ENCODE measurements around the gene IMPDH2.

The IMPDH2 gene

DNA sequence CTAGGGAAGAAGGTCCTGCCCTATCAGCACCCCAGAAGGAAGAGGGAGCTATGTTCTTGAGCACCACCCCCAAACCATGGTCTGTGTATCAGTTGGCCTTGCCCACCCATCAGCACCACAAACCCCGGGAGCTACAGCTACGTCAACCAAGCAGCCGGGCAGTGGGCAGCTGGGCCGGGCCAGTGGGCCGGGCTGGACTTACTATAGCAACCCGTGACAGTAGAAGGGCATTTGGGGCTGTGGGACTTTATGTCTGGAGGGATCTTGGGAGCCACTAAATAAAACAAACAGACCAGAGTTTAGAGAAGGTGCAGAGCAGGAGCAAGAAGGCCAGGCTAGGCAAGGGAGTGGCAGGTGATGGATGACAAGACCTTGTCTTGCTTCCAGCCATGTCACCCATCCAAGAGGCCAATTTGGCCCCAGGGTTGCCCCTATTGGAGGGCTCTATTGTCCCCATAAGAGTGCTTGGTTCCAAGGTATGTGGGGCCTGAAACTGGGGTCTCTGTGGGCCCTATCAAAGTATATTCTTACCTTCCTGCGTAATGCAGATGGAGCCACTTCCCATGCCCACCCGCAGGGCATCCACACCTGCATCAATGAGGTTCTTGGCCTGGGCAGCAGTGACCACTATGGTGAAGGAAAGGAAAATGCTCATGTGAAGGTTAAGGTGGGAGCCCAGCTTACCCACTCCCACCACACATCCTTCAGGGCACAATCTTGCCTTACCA lies 3.2 kb downstream of the IMPDH2 start:
- TF ChIP-seq GATA3 (IDR thresholded peaks at IDR 0.05; ENCODE audit: low read depth, low read length) (no peak), GATA2 (IDR thresholded peaks at IDR 0.05; ENCODE audit: low read depth, low read length) (no peak)

- no peak for TF ChIP-seq GATA2 (IDR thresholded peaks at IDR 0.05; ENCODE audit: low read depth, low read length)
Observed at GRCh38 chr3:49025005-49025792, 4.0 kb downstream of the IMPDH2 start.

GRCh38 chr3:49024449-49024848 lies 4.7 kb downstream of the IMPDH2 start:
- TF ChIP-seq GATA3 (IDR thresholded peaks at IDR 0.05; ENCODE audit: low read depth, low read length) (no peak), GATA2 (IDR thresholded peaks at IDR 0.05; ENCODE audit: low read depth, low read length) (no peak)

GRCh38 chr3:49023775-49024174 lies 5.4 kb downstream of the IMPDH2 start:
- TF ChIP-seq GATA3 (IDR thresholded peaks at IDR 0.05; ENCODE audit: low read depth, low read length), result no peak
- TF ChIP-seq GATA2 (IDR thresholded peaks at IDR 0.05; ENCODE audit: low read depth, low read length), result no peak

GRCh38 chr3:49022688-49023171 lies 6.5 kb downstream of the IMPDH2 start:
- no peak for TF ChIP-seq GATA3 (IDR thresholded peaks at IDR 0.05; ENCODE audit: low read depth, low read length)
- no peak for TF ChIP-seq GATA2 (IDR thresholded peaks at IDR 0.05; ENCODE audit: low read depth, low read length)

DNA sequence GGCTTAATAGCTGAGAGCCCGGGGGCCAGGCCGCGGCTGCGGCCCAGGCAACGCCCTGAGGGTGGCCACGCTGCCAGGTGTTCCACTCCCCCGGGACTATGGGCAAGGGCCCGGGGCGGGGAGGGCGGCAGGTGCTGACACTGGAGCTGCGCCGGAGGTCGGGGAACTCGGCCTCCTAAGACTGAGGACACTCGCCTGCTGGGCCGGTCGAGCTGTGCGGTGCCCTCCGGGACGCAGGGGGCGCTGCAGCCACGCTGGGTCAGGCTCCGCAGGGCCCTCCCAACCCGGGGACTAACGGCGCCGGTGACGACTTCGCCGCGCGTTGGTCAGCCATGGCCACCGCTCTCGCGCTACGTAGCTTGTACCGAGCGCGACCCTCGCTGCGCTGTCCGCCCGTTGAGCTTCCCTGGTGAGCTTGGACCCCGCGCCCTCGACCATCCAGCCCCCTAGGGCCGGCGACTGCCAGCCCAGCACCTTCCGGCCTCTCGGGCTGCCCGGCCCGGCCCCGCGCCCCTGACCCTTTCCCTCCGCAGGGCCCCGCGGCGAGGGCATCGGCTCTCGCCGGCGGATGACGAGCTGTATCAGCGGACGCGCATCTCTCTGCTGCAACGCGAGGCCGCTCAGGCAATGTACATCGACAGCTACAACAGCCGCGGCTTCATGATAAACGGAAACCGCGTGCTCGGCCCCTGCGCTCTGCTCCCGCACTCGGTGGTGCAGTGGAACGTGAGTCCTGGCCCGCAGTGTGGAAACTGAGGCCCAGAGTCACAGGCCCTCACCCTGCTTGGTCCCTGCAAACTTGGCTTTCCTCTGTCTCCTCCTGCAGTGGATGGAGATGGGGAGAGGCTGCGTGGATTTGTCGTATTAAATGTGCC lies 7.1 kb downstream of the IMPDH2 start, which contains the start of gene NDUFAF3:
Gene NDUFAF3 (plus strand): TSS at position 309 of the 875 bp plus-strand sequence. CDS start 24 bp downstream, at position 333.
- TF ChIP-seq GATA2 (IDR thresholded peaks at IDR 0.05; ENCODE audit: low read depth, low read length), result no peak
- TF ChIP-seq GATA3 (IDR thresholded peaks at IDR 0.05; ENCODE audit: low read depth, low read length), result no peak

DNA sequence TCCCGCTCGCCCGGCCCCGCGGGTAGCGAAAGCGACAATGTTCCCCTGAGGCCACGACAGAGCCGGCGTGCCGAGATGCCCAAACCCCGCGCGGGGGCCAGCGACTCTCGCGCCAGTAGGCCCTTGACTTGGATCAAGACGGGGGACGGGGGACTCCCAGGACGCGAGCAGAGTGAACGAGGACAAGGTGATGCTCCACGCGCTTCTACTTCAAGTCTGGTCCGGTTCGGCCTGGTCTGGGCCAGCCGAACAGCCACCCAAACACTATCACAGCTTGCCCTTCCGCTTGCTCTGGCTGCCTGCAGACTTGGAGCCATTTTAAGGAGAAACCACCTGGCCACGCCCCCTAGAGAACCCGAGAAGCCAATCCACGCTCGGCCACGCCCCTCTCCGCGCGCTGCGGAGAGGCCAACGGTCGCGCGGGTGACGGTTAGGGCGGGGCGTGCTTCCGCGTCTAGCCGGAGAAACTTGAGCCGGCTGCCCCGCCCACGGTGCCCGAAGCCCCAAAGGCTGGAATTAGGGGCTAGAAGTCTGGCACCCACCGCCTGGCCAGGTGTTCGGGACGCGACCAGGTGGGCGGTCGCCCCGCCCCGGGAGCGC lies 7.9 kb downstream of the IMPDH2 start:
- TF ChIP-seq GATA3 (IDR thresholded peaks at IDR 0.05; ENCODE audit: low read depth, low read length), result no peak
- no peak for TF ChIP-seq GATA2 (IDR thresholded peaks at IDR 0.05; ENCODE audit: low read depth, low read length)

GRCh38 chr3:49020330-49021212 lies 8.6 kb downstream of the IMPDH2 start:
- no peak for TF ChIP-seq GATA2 (IDR thresholded peaks at IDR 0.05; ENCODE audit: low read depth, low read length)
- no peak for TF ChIP-seq GATA3 (IDR thresholded peaks at IDR 0.05; ENCODE audit: low read depth, low read length)

GRCh38 chr3:49019941-49020329 lies 9.3 kb downstream of the IMPDH2 start:
- TF ChIP-seq GATA3 (IDR thresholded peaks at IDR 0.05; ENCODE audit: low read depth, low read length) (no peak), GATA2 (IDR thresholded peaks at IDR 0.05; ENCODE audit: low read depth, low read length) (no peak)

- no peak for TF ChIP-seq GATA2 (IDR thresholded peaks at IDR 0.05; ENCODE audit: low read depth, low read length)
- no peak for TF ChIP-seq GATA3 (IDR thresholded peaks at IDR 0.05; ENCODE audit: low read depth, low read length)
Observed at GRCh38 chr3:49018707-49019006, 10.5 kb downstream of the IMPDH2 start.

DNA sequence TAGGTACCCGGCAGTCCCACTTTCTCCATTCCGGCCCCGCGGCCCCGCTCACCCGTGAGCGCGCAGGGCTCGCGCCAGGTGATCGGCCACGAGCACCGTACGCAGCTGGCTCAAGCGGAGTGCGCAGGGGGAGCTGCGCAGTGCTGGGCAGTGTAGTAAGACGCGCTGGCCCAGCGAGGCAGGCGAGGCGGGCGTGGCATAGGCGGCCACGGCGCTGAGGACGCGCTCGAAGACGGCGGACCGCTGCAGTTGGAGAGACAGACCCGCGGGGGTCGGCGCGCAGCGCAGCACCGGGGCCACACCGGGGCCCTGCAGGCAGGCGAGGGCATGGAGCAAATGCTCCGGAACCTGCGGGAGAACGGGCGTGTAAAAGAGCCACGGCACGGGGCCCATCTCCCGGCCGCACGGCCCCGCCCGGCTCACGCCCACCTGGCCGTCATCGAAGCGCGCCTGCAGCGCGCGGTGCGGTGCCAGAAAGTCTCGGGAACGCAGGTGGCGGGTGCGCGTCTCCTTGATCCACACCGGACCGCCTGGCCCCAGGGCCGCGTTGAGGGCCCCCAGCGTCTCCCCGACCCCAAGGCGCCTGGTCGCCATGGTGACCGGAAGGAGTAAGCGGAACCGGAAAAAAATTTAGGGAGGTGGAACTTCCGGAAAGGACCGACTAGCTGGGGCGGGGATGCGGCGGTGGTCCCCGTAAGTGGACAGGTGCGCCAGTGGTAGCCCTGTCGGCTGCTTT lies 11.1 kb downstream of the IMPDH2 start, which contains the start of gene DALRD3:
Gene DALRD3 (minus strand): TSS at position 610 of the 736 bp plus-strand sequence. CDS start 16 bp downstream, at position 594.
- TF ChIP-seq GATA3 (IDR thresholded peaks at IDR 0.05; ENCODE audit: low read depth, low read length) (no peak), GATA2 (IDR thresholded peaks at IDR 0.05; ENCODE audit: low read depth, low read length) (no peak)

Data from SH-SY5Y (cell line).